GM21390 (cell line): ENCODE results near the gene ARHGAP5.
"Not testable (repeated sequence)": the region's sequence is repeated elsewhere in the genome, so short reads cannot be mapped to it uniquely, and the experiment has no call there.

Experiments
- ATAC-seq: cut with Tn5 transposase; IDR thresholded peaks from one replicate; pipeline ENCODE4 v1.9.1; 2021; ENCODE audit not compliant: unreplicated experiment

ARHGAP5 gene

DNA sequence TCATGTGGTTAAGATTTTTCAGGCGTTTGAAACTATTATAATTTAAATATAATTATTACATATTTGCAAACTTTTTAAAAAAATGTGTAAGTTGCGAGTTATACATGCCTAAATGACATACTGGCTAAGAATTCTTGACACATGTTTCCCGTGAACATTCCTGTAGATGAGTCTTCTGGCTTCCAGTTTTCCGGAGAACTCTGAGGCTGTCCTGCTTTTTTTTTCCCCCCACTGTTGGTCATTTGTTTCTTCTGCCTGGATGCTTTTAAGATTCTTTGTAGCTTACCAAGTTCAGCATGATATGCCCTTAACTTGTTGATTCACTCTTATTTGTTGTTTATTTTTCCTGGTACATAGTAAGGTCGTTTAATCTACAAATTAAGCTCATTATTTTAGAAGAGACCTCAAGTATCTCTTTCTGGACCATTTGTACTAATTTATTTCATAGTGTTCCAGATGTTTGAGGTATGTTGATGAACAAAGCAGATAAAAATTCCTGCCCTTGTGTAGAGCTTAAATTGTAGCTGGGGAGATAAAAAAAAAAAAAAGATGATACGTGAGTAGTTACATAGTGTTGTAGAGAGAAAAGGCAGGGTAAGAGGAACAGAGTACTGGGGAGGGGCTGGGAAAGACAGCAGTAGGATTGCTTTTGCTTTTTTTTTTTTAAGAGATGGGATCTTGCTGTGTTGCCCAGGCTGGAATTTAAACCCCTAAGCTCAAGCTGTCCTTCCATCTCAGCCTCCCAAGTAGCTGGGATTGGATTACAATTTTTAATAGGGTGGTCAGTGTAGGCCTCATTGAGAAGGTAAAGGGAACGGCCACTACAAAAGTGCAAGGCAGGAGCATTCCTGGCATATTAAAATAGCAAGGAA lies 32.8 kb downstream of the ARHGAP5 start:
- ATAC-seq = no peak

DNA sequence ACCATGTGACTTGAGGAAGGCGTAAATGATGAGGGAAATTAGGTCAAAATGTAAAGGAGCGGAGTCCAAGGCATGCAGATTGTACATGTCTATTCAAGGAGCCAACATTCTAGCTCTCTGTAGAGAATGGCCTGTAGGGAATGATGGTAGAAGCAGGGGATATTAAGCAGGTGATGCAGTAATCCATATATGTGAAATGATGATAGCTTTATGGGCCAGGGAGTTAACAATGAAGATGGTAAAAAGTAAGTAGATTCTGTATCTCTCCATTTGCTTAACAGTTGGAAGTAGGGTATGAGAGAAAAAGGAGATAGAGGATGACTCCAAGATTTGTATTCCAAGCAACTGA lies 33.4 kb downstream of the ARHGAP5 start:
- ATAC-seq = no peak

DNA sequence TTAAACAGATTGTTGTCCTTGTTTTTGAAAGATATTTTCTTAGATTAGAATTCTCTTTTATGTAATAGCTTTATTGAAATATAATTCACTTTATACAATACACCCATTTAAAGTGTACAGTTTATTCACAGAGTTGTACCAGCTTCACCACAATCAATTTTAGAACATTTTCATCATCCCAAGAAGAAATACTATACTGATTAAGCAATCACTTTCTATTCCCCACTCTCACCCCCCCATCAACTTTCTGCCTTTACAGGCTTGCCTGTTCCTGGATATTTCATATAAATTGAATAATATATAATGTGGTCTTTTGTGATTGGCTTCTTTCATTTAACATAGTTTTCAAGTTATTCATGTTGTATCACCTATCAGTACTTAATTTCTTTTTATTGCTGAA lies 44.4 kb downstream of the ARHGAP5 start:
- no peak for ATAC-seq

DNA sequence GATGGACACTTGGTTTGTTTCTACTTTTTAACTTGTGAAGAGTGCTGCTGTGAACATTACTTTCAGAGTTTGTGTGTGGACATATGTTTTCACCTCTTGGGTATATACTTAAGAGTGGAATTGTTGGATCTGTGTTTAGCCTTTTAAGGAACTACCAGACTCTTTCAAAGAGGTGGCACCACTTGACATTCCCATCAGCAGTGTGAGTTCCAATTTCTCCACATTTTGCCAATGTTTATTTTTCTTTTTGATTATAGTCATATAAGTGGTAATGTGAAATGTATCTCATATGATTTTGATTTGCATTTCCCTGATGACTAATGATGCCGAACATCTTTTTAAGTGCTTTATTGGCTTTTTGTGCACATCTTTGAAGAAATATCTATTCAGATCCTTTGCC lies 44.8 kb downstream of the ARHGAP5 start:
- ATAC-seq = no peak

DNA sequence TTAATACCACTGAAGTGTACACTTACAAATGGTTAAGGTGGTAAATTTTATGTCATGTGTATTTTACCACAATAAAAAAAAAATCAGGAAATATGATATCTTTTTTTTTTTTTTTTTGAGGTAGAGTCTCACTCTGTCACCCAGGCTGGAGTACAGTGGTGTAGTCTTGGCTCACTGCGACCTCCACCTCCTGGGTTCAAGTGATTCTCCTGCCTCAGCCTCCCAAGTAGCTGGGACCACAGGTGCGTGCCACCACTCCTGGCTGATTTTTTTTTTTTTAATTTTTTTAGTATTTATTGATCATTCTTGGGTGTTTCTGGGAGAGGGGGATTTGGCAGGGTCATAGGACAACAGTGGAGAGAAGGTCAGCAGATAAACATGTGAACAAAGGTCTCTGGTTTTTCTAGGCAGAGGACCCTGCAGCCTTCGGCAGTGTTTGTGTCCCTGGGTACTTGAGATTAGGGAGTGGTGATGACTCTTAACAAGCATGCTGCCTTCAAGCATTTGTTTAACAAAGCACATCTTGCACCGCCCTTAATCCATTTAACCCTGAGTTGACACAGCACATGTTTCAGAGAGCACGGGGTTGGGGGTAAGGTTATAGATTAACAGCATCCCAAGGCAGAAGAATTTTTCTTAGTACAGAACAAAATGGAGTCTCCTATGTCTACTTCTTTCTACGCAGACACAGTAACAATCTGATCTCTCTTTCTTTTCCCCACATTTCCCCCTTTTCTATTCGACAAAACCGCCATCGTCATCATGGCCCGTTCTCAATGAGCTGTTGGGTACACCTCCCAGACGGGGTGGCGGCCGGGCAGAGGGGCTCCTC lies 50.0 kb downstream of the ARHGAP5 start:
- ATAC-seq = not testable (repeated sequence)

DNA sequence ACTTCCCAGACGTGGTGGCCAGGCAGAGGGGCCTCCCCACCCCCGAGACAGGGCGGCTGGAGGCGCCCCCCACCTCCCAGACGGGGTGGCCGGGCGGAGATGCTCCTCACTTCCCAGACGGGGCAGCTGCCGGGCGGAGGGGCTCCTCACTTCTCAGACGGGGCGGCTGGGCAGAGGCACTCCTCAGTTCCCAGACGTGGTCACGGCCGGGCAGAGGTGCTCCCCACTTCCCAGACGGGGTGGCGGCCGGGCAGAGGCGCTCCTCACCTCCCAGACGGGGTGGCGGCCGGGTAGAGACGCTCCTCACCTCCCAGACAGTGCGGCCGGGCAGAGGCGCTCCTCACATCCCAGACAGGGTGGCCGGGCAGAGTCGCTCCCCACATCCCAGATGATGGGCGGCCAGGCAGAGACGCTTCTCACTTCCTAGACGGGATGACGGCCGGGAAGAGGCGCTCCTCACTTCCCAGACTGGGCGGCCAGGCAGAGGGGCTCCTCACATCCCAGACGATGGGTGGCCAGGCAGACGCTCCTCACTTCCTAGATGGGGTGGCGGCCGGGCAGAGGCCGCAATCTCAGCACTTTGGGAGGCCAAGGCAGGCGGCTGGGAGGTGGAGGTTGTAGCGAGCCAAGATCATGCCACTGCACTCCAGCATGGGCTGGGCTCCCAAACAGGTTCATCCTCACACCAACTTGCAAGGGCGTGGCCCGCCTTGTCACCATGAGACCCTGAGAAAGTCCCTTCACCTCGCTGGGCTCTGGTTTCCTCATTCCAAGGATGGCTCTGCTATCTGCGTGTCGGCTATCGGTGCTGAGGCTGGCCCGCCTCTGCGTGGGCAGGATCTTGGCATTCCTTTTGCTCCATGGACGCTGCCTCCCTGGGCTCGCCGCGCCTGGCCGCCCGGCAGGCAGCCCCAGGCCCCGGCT lies 50.9 kb downstream of the ARHGAP5 start:
- ATAC-seq = not testable (repeated sequence)

DNA sequence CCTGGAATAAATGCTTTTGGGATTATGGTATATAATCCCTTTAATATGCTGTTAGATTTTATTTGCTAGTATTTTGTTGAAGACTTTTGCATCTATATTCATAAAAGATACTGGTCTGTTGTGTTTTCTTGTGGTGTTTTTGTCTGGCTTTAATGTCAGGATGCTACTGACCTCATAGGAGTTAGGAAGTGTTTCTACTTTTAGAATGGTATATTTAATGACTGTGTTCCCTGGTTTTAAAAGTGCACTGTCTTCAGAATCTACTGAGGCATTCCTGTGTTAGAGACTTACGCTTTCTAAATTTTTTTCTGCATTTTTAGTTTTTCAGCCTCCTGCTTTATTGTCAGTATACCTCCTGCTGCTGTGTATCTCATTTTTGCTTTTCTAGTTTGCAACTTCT lies 51.6 kb downstream of the ARHGAP5 start:
- ATAC-seq = no peak

DNA sequence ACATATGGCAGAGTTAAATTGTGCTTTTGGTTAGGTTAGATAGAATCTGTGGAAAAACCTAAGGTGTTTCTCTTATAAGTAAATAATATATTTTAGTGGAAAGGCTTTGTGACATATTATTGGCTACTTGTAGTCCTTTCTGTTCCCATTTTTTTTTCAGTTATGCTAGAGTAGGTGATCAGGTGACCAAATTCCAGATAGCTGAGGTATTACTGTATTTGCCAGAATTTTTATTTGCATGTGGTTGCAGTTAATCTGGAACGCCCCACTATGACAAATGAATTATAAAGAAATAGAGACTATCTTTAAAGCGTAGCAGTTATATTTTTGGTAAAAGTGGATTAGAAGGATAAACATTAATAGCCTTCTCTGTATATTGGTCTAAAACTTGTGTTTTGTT lies 52.0 kb downstream of the ARHGAP5 start:
- ATAC-seq = no peak

DNA sequence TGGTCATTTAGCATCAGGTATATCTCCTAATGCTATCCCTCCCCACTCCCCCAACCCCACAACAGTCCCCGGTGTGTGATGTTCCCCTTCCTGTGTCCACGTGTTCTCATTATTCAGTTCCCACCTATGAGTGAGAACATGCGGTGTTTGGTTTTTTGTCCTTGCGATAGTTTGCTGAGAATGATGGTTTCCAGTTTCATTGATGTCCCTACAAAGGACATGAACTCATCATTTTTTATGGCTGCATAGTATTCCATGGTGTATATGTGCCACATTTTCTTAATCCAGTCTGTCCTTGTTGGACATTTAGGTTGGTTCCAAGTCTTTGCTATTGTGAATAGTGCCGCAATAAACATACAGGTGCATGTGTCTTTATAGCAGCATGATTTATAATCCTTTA lies 54.6 kb downstream of the ARHGAP5 start:
- ATAC-seq = not testable (repeated sequence)

DNA sequence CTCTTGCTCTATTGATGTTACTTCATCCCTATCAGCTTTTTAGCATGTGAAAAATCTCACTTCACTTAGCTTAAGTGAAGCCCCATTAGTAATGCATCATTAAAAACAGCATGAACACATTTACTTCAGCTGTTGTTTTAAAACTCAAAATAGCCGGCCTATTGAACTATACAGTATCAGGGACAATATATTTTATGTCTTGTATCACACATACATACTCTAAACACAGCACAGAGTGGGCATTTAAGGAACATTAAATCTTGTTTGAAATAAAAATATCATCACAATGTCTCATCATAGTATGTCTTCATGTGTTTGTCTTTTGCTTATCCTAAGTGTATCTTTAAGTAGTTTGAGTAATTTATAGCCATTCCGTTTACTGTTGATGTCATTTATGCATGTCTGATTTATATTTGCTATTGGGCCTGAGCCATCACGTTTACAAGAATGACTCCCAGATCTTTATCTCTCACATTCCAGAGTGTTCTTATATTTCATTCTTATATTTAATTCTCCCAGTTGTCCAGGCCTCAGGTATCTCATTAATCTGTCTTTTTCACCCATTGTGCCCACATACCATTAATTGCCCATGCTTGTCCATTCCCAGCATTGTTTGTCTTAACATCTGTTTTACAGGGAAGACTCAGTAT lies 57.5 kb downstream of the ARHGAP5 start:
- no peak for ATAC-seq

DNA sequence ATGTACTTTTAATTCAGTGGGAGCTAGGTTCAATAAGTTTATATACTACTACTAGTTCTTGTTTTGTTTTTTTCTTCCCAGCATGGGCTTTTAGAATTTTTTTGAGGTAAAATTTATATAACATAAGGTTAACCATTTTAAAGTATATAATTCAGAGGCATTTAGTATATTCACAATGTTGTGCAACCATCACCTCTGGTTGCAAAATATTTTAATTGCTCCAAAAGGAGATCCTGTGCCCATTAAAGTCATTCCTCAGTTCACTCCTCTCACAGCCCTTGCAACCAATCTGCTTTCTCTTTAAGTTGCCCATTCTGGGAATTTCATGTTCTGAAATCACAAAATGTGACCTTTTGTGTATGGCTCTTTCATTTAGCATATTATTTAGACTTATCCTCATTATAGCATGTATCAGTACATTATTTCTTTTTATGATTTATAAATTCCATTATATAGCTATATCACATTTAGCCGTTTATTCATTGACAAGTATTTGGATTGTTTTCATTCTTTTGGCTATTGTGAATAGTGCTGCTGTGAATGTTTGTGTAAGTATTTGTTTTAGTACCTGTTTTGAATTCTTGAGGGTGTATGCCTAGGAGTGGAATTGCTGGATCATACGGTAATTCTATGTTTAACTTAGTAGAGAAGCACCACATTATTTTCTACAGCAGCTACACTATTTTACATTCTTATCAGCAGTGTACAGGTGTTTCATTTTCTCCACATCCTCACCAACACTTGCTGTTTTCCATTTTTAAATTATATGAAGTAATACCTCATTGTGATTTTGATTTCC lies 59.1 kb downstream of the ARHGAP5 start:
- no peak for ATAC-seq

DNA sequence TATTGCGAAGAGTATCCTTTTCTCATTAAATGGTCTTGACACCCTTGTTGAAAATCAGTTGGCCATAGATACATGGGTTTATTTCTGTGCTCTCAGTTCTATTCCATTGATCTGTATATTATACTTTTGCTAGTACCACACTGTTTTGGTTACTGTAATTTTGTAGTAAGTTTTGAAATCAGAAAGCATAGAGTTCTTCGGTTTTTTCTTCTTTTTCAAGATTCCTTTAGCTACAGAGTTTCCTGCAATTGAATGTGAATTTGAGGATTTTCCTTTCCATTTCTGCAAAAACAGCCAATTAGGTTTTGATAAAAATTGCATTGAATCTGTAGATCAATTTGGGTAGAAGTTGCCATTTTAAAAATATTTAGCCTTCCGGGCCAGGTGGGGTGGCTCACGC lies 60.2 kb downstream of the ARHGAP5 start:
- no peak for ATAC-seq

DNA sequence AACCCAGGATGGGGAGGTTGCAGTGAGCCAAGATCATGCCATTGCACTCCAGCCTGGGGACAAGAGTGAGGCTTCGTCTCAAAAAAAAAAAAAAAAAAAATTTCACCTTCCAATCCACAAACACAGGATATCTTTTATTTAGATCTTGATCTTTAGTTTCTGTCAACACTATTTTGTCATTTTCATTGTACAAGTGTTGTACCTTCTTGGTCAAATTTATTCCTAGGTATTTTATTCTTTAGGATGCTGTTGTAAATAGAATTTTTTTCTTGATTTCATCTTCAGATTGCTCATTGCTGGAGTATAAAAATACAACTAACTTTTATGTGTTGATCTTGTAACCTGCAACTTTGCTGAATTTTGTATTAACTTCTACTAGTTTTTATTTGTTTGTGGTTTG lies 60.8 kb downstream of the ARHGAP5 start:
- no peak for ATAC-seq

DNA sequence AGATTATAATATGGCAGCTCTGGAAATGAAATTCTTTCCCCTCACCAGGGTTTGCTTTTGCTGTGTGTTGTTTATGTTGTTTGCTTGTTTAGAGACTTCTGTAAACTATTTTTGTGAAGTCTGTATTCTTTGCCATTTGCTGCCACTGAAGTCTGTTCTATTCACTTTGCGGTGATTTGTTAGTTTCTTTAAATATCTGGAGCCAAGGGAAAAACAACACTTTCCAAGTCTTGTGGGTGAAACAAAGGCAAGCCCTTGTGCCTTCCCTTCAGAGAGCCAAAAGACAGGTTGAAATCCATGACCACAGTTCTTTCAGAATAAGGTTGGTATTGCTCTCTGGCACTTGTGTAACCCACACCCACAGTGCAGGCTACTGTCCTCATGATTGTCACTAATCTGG lies 65.2 kb downstream of the ARHGAP5 start:
- no peak for ATAC-seq

DNA sequence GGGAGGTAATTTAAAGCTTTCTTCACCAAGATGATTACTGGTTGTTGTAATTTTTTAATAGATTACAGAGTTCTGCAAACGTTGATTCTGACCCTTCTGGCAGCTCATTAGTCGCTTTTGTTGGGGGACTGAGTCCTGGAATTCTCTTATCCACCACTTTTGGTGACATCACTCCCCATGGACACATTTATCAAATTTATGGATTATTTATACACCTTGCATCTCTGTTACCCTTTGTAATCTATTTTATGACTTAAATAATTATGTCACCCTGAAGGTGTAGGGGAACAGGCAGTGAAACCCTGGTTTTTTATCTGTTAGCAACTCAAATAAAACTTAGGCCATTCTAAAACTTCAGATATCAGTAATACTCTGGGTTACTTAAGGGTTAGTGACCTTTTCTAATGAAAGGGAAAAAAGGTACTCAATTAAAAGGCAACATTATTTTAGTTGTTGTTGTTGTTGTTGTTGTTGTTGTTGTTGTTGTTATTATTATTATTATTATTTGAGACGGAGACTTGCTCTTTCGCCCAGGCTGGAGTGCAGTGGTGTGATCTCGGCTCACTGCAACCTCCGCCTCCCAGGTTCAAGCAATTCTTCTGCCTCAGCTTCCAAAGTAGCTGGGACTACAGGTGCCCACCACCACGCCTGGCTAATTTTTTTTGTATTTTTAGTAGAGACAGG lies 65.8 kb downstream of the ARHGAP5 start:
- ATAC-seq = no peak

DNA sequence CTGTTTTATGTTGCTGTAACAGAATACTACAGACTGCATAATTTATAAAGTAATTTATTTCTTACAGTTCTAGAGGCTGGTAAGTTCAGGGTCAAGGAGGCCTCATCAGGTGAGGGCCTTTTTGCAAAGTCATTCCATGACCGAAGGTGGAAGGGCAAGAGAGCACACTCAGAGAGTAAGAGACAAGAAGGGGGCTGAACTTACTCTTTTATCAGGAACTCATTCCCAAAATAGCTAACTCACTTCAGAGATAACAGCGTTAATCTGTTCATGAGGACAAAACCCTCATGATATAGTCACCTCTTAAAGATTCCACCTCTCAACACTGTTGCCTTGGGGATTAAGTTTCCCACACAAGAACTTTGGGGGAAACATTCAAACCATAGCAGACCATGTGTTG lies 73.3 kb downstream of the ARHGAP5 start:
- ATAC-seq = no peak

DNA sequence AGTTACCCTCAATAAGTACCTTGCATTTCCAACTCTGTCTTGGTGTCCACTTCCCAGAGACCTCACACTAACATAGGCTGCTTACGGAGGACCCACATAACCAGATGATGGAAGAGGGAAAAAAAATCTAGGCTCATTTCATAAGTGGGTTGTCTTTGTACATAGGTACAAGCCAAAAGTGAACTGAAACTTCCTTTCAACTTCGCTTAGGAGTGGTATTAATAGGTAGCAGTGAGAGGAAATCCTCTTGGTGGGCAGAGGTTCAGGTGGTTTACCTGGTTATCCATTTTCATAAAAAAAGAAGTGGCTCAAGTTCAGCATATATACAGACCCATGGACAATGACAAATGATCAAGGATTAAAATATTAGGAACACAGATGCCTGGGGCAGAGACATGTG lies 88.9 kb downstream of the ARHGAP5 start:
- ATAC-seq = no peak

DNA sequence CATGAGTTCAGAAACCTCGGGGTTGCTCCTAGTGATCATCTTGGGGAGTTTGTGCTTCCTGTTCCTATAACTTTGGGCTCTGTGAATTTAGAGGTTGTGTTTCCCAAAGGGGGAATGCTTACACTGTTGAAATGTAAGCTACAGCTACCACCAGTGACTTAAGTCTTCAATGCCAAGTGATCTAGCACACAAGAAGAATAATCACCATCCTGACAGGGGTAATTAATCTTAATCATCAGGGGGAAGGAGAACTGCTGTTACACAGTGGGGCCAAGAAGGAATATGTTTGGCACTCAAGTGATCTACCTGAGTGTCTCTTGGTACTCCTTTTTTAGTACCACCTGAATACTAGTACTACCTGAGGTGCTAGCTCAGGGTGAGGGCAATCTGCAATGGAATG lies 89.8 kb downstream of the ARHGAP5 start:
- no peak for ATAC-seq

DNA sequence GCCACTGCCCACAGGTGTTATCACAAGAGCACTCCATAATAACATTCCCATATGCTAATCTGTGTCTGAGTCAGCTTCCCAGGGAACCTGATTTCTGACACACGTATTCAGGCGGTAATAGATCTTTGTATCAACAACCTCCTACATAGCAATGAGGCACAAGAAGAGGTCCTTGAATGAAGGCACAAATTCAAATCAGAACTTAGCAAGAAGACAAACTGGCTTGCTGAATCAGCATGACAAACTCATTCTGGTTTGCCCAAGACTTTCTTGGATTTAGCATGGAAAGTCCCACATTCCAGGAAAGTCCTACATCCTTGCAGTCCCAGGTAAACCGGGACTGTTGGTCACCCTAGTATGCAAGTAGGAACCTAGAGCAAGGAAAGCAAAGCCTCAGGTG lies 90.8 kb downstream of the ARHGAP5 start:
- no peak for ATAC-seq
